GM19455 (cell line): Measurements from ENCODE around the gene NETO2.
"Not testable (repeated sequence)": the region's sequence is repeated elsewhere in the genome, so short reads cannot be mapped to it uniquely, and the experiment has no call there.

Source experiments
- ATAC-seq: cut with Tn5 transposase; IDR thresholded peaks from one replicate; pipeline ENCODE4 v1.9.1; 2021; ENCODE audit not compliant: unreplicated experiment

NETO2 gene

GRCh38 chr16:47136099-47136842 is 7.5 kb downstream of the NETO2 start:
- no peak for ATAC-seq

GRCh38 chr16:47134550-47134949 is 9.2 kb downstream of the NETO2 start:
- ATAC-seq: no peak

DNA sequence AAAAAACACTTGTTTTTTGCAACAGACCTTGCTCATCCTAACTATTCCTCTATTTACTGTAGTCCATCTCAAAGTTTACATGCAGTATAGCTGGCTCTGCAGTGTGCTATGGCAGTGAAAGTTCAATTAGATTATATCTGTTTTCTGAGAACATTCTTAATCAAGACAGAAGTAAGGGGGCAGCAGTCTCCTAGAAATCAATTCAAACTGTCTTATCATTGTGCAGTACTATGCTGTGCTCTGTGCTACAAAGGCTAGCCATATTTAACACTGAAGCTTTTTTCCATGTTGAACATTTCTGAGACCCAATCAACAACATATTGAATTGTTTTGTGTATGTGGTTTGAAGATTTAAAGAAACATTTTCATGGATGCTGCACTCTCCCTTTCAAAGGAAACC is 11.4 kb downstream of the NETO2 start:
- ATAC-seq: no peak

DNA sequence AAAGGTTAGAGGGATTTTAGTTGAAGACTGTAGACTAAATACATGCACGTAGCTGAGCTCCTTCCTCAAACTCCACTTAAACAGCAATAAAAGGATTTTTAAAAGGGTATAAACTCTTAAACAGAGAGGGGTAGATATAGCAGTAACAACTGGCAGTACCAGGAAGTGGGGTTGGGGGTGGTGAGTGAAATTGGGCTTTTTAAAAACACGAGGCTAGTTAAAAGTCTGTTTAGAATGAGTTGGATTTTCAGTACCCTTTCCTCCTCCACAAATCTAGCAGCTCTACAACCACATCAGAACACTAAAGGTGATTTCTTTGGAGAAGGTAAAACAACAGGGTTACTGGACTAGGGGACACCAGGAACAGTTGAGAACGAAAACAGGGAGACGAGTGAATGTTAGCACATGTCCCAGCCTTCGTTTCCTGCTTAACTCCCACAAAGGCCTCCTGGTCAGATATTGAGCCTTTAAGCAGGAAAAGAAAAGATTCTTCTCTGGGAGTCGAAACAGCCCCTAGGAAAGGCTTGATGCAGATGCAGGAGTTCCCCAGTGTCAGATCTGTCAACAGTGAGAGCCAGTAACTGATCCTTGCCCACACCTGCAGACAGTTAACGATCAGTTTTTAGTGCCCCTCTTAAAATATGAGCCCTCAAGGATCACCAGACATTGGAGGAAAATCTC is 13.8 kb downstream of the NETO2 start:
- ATAC-seq: no peak

DNA sequence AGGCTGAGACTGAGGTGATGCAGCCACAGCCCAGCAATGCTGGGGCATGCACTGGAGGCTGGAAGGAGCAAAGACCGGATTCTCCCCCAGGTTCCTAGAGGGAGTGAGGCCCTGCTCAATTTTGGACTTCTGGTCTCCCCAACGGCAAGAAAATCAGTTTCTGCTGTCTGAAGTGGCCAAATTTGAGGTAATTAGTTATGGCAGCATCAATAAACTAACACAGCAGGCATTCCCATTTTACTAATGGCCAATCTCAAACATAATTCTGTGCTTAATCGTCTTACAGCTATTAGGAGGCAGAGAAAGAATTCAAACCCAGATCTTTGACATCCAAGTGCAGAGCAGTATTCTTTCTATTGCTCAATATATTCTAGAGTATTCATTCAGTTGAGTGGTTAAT is 16.2 kb downstream of the NETO2 start:
- ATAC-seq: no peak

GRCh38 chr16:47125757-47126156 is 18.0 kb downstream of the NETO2 start:
- ATAC-seq: no peak

DNA sequence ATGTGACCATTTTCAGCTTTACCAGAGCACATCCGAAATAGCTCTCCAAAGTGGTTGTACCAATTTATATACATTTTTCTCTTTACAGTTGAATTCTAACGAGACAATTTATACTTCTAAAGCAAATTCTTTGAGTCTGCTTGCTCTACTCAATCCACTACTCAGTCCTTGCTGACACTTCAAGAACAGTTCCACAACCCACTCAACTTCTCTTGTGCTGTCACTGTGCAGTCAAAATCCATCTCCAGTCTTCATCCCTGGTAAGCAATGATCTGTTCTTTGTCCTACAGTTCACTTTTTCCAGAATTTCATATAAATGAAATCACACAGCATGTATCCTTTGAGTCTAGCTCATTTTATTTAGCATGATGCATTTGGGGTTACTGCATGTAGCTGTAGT is 30.6 kb downstream of the NETO2 start:
- no peak for ATAC-seq

DNA sequence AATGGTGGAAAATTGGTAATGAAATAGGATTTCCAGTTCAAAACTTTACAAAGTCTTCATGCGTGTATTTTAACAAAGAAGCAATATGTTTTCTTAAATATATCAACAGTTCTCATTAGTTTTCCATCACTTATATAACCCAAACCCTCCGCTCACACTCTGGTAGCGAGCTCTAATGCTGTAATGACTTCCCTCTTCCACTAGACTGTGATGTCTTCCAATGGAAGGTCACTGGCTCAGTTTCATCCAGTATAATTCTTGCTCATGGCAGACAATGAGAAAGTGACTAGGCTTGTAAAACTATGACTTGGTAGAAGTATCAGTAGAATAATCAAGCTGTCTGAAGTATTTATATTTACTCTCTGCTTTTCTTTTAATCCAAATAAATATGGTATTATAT is 32.8 kb downstream of the NETO2 start:
- ATAC-seq: no peak

DNA sequence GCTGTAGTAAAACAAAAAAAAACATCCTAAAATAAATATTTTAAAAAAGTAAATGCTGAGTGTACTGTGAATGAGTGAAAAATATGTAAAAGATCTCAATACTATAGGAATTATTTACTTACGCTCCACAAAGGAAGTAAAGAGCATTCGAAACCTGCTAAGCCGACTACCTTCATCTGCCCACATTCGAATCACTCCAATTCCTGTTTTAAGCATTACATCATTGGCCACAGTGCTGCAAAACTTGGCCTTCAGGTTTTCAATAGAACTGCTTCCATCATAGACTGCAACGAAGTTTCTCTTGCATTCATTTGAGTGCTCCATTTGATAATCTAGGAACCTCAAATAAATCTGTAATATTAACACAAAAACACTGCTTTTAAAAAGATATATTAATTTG is 34.4 kb downstream of the NETO2 start:
- no peak for ATAC-seq

GRCh38 chr16:47102921-47103320 is 40.8 kb downstream of the NETO2 start:
- ATAC-seq: not testable (repeated sequence)

- ATAC-seq: not testable (repeated sequence)
These were observed 46.6 kb downstream of the NETO2 start for GRCh38 chr16:47097154-47097553.

DNA sequence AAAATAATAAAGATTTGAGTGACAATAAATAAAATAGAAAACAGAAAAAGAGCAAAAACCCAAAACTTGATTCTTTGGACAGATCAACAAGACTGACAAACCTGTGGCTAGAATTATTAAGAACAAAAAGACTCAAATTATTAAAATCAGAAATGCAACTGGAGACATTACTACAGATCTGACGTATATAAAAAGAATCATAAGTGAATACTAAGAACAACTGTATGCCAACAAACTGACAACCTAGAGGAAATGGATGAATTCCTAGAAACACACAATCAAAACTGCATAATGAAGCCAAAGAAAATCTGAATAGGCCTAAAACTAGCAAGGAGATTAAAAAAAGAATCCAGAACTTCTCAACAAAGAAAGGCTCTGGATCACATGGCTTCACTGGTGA is 47.4 kb downstream of the NETO2 start:
- ATAC-seq: no peak

- ATAC-seq: no peak
These were observed 59.5 kb downstream of the NETO2 start for GRCh38 chr16:47084198-47084597.

GRCh38 chr16:47082099-47082865 is 61.5 kb downstream of the NETO2 start:
- no peak for ATAC-seq

DNA sequence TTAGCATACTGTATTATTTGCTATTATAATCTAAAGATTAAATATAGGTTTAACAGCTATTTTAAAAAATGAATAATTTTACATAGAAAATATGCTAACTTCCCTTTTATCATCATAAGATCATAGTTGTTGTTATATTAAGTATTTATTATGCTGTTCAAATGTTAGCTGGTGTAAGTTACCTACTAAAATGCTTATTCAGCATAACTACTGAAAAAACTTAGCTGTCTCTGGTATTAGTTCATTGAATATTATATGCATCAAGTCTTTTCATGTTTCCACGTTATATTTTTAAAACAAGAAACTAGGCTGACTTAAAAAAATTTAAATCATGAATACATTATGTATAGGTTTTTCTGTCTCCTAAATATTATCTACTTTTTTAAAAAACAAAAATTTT is 62.6 kb downstream of the NETO2 start:
- ATAC-seq: no peak

- no peak for ATAC-seq
These were observed 63.9 kb downstream of the NETO2 start for GRCh38 chr16:47079860-47080259.

- ATAC-seq: no peak
These were observed 70.3 kb downstream of the NETO2 start for GRCh38 chr16:47073223-47074155.

DNA sequence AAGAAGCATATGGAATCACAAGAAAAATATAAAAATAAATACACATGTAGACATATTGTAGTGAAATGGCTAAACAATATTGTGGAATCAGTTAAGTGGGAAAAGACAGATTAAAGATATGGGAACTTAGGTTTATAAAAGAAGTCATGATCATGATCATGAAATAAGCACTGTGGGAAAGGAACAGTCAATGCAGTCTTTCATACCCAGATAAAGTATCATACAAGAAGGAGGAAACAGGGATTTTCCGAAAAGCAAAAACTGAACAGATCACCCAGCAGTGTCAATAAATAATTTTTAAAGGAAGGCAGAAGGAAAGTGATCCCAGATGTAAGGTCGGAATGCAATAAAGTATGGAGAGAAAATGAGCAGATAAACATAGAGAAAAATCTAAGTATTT is 71.6 kb downstream of the NETO2 start:
- ATAC-seq: no peak

DNA sequence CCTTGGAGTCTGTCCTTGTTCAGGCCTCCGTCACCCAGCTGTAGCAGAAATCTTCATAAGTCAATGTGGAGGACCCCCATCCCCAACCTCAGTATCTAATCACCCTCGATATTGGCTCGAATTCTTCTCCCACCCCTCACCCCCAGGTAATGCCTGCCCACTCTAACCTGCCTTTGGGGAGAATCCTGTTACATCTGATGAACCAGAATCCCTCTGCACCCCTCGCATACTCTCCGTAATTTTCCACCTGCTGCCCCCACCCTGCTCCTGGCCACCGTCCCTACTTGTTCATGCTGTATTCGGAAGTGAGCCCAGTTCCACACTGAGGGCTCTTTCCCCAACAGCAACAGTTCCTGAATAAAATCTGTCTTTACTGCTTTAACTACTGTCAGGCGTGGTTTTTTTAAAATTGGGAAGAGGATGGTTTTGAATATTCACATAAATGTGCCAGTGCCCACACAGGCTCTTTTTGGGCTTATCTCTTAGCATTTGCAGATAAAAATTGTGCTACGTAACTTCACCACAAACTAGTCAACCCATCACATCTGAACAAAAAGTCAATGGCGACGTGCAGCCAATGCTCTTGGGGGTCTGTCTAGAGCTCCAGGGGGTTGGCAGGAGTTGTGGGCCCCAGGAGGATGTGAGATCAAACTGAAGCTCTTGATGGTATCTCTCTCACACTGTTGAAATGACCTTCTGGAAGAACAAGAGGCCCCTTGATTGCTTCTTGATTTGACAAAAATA is 73.7 kb downstream of the NETO2 start:
- no peak for ATAC-seq

DNA sequence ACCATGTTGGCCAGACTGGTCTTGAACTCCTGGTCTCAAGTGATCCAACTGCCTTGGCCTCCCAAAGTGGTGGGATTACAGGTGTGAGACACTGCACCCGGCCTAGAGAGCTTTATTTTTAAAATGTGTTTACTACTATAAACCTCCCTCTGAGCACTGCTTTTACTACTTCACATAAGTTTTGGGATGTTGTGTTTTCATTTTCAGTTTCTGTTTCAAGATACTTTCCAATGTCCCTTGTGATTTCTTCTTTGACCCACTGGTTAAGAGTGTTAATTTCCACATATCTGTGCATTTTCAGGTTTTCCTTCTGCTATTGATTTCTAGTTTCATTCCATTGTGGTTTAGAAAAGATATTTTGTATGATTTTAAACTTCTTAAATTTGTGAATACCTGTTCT is 74.4 kb downstream of the NETO2 start:
- no peak for ATAC-seq
